Coronary artery (tissue), 2 donors: ENCODE results near the gene NOD1.

ENCODE experiments used
- DNase-seq: peaks from one replicate; pipeline ENCODE4 v3.0.0-alpha.2; 2017; ENCODE audit warnings: low spot score
- H3K27ac ChIP-seq, 2 donors: fragments of 200-600 bp; sonication (generic); one replicate each; pipeline ENCODE4 v1.5.1; 2016 to 2019
- H3K4me3 ChIP-seq: fragments of 200-600 bp; sonication (generic); 2 replicates; pipeline ENCODE4 v1.5.1; 2016; ENCODE audit warnings: mild to moderate bottlenecking, moderate library complexity
- TF ChIP-seq, protein P1 (sequence below): fragments of 200-600 bp; sonication (generic); IDR thresholded peaks from one replicate; pipeline ENCODE4 v1.5.1; 2019; ENCODE audit warnings: antibody characterized with exemption

Gene NOD1

GRCh38 chr7:30479202-30480120 lies 877 bp upstream of the NOD1 start:
- H3K4me3 ChIP-seq: peak overlapping the region; percentile 74
- TF ChIP-seq, protein P1, sequence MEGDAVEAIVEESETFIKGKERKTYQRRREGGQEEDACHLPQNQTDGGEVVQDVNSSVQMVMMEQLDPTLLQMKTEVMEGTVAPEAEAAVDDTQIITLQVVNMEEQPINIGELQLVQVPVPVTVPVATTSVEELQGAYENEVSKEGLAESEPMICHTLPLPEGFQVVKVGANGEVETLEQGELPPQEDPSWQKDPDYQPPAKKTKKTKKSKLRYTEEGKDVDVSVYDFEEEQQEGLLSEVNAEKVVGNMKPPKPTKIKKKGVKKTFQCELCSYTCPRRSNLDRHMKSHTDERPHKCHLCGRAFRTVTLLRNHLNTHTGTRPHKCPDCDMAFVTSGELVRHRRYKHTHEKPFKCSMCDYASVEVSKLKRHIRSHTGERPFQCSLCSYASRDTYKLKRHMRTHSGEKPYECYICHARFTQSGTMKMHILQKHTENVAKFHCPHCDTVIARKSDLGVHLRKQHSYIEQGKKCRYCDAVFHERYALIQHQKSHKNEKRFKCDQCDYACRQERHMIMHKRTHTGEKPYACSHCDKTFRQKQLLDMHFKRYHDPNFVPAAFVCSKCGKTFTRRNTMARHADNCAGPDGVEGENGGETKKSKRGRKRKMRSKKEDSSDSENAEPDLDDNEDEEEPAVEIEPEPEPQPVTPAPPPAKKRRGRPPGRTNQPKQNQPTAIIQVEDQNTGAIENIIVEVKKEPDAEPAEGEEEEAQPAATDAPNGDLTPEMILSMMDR: no peak
- peak overlapping the region; percentile 93 for H3K27ac ChIP-seq
- no peak for DNase-seq

- peak overlapping the region; percentile 74 for H3K4me3 ChIP-seq
Measured at GRCh38 chr7:30476459-30477145, 2.0 kb downstream of the NOD1 start.

DNA sequence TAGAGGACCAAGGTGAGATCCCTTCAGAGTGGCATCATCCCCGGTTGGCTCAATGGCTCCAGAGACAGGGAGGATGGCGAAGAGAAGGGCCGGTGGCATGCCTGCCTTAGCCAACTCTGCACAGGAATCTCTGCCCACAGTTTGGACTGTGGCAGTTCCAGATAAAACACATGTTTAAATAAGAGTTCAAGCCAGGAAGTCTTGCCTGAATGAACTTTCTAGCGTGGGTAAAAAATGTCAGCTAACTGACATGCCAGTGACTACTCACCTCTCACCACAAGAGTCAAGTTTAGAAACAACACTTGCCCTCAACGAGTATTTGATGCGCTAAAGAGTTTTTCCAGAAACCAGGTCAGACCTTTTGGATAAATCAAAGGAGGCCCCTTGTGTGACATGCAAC lies 3.0 kb downstream of the NOD1 start:
- no peak for DNase-seq
- Histone ChIP-seq H3K27ac (peak overlapping the region; percentile 29 to 84), H3K4me3 (no peak overlapping the region)
- TF ChIP-seq, protein P1: no peak

More at GRCh38 chr7:30476459-30477145, 2.0 kb downstream of the NOD1 start:
- DNase-seq: no peak
- H3K27ac ChIP-seq: peak overlapping the region in 1 of 2 donors; percentile 26
- TF ChIP-seq, protein P1: no peak

GRCh38 chr7:30474893-30475292 lies 3.7 kb downstream of the NOD1 start:
- H3K4me3 ChIP-seq: no peak overlapping the region
- DNase-seq: no peak
- peak overlapping the region; percentile 29 to 84 for H3K27ac ChIP-seq
- TF ChIP-seq, protein P1: no peak

- TF ChIP-seq, protein P1: no peak
- peak overlapping the region; percentile 29 to 84 for H3K27ac ChIP-seq
- H3K4me3 ChIP-seq: no peak overlapping the region
- DNase-seq: no peak
Measured at GRCh38 chr7:30474485-30474884, 4.1 kb downstream of the NOD1 start.

DNA sequence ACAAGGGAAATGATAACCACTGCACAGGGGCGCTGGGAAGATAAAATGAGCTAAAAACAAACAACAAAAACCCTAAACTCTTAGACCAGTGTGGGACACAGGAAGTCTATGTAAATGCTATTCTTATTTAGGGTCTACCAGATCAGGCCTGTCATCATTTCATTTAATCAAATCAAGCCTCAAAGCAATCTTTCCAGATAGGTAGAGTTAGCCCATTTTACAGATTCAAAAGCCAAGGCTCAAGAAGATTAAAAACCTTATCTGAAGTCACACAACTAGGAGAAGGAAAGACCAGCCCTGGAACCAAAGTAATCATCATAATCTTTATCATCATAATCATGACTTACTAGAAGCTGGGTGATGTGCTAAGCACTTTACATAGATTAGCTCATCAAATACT lies 4.7 kb downstream of the NOD1 start:
- no peak overlapping the region for H3K4me3 ChIP-seq
- peak overlapping the region; percentile 29 to 84 for H3K27ac ChIP-seq
- no peak for DNase-seq
- TF ChIP-seq, protein P1: no peak
